Stimulated activated naive B cell treated with anti-CD40 and anti-IgM and Interleukin-4, amounts not matched to agents 10 μg/mL and 1 μg/mL and 100 μg/mL, for 72 hours (primary cell): ENCODE measurements around the gene GRM7.

ENCODE experiments used
- ATAC-seq, 2 donors: fragments of 150-1000 bp; cut with Tn5 transposase; replicated peaks; 2 replicates each; pipeline ENCODE4 v1.10.0; 2021; ENCODE audit warnings: moderate library complexity in 1 of 2
- DNase-seq: peaks from one replicate; pipeline ENCODE4 v3.0.0; 2021
- H3K27ac Mint-ChIP-seq: one replicate; pipeline ENCODE4 v1.8.0; 2022; ENCODE audit warnings: mild to moderate bottlenecking, mixed read lengths
- H3K27me3 Mint-ChIP-seq, 2 donors: one replicate each; pipeline ENCODE4 v1.8.0; 2022; ENCODE audit warnings: mixed read lengths in 2 of 2
- H3K36me3 Mint-ChIP-seq, 2 donors: one replicate each; pipeline ENCODE4 v1.8.0; 2022; ENCODE audit warnings: mixed read lengths in 2 of 2, mild to moderate bottlenecking in 1 of 2
- H3K4me1 Mint-ChIP-seq, 2 donors: one replicate each; pipeline ENCODE4 v1.8.0; 2022; ENCODE audit warnings: mixed read lengths in 2 of 2, mild to moderate bottlenecking in 1 of 2
- H3K4me3 Mint-ChIP-seq, 2 donors: one replicate each; pipeline ENCODE4 v1.8.0; 2022; ENCODE audit warnings: mild to moderate bottlenecking in 2 of 2, mixed read lengths in 2 of 2, moderate library complexity in 1 of 2
- H3K9me3 Mint-ChIP-seq, 2 donors: one replicate each; pipeline ENCODE4 v1.8.0; 2022; ENCODE audit warnings: mixed read lengths in 2 of 2, mild to moderate bottlenecking in 1 of 2

GRM7 gene

GRCh38 chr3:7144697-7145308 lies 283.9 kb downstream of the GRM7 start:
- Mint-ChIP-seq H3K4me1 (no peaks in the 10 kb centered on the region), H3K36me3 (no peaks in the 10 kb centered on the region)
- DNase-seq: no peak

GRCh38 chr3:7146529-7146928 lies 285.6 kb downstream of the GRM7 start:
- DNase-seq: no peak
- no peak for ATAC-seq
- no peak overlapping the region for H3K4me3 Mint-ChIP-seq
- H3K27ac Mint-ChIP-seq: no peak overlapping the region
- no peaks in the 10 kb centered on the region for H3K36me3 Mint-ChIP-seq
- no peaks in the 10 kb centered on the region for H3K27me3 Mint-ChIP-seq
- peaks cover 0 to 2% of the 10 kb centered on the region in 2 donors for H3K9me3 Mint-ChIP-seq
- H3K4me1 Mint-ChIP-seq: no peaks in the 10 kb centered on the region

More at GRCh38 chr3:7144697-7145308, 283.9 kb downstream of the GRM7 start:
- H3K9me3 Mint-ChIP-seq: peaks cover 0 to under 1% of the 10 kb centered on the region in 2 donors
- peak; percentile 14 to 33 for ATAC-seq
- no peaks in the 10 kb centered on the region for H3K27me3 Mint-ChIP-seq
- no peak overlapping the region for H3K27ac Mint-ChIP-seq
- H3K4me3 Mint-ChIP-seq: no peak overlapping the region

- no peaks in the 10 kb centered on the region for H3K36me3 Mint-ChIP-seq
- ATAC-seq (no peak), DNase-seq (no peak)
- H3K4me3 Mint-ChIP-seq: no peak overlapping the region
- H3K27me3 Mint-ChIP-seq: no peaks in the 10 kb centered on the region
- H3K9me3 Mint-ChIP-seq: peaks cover 0 to 7% of the 10 kb centered on the region in 2 donors
- H3K27ac Mint-ChIP-seq: no peak overlapping the region
- H3K4me1 Mint-ChIP-seq: no peaks in the 10 kb centered on the region
Observed at GRCh38 chr3:7158516-7158915, 297.6 kb downstream of the GRM7 start.

GRCh38 chr3:7160689-7161088 lies 299.8 kb downstream of the GRM7 start:
- H3K27me3 Mint-ChIP-seq: no peaks in the 10 kb centered on the region
- no peak overlapping the region for H3K4me3 Mint-ChIP-seq
- H3K27ac Mint-ChIP-seq: no peak overlapping the region
- H3K9me3 Mint-ChIP-seq: peaks cover 0 to 7% of the 10 kb centered on the region in 2 donors
- DNase-seq: no peak
- no peaks in the 10 kb centered on the region for H3K4me1 Mint-ChIP-seq
- ATAC-seq: no peak
- no peaks in the 10 kb centered on the region for H3K36me3 Mint-ChIP-seq

- Mint-ChIP-seq H3K36me3 (no peaks in the 10 kb centered on the region), H3K9me3 (peaks cover 0 to 11% of the 10 kb centered on the region in 2 donors), H3K27ac (no peak overlapping the region), H3K4me3 (no peak overlapping the region), H3K4me1 (no peaks in the 10 kb centered on the region), H3K27me3 (no peaks in the 10 kb centered on the region)
- ATAC-seq (no peak), DNase-seq (no peak)
Observed at GRCh38 chr3:7166460-7166859, 305.5 kb downstream of the GRM7 start.

- DNase-seq: no peak
- Mint-ChIP-seq H3K36me3 (no peaks in the 10 kb centered on the region), H3K27me3 (no peaks in the 10 kb centered on the region), H3K4me3 (no peak overlapping the region), H3K4me1 (no peaks in the 10 kb centered on the region), H3K27ac (no peak overlapping the region), H3K9me3 (peaks cover 0 to 4% of the 10 kb centered on the region in 2 donors)
- no peak for ATAC-seq
Observed at GRCh38 chr3:7171493-7171892, 310.6 kb downstream of the GRM7 start.

GRCh38 chr3:7172996-7173395 lies 312.1 kb downstream of the GRM7 start:
- ATAC-seq (no peak), DNase-seq (no peak)
- Mint-ChIP-seq H3K27ac (no peak overlapping the region), H3K36me3 (no peaks in the 10 kb centered on the region), H3K27me3 (no peaks in the 10 kb centered on the region), H3K4me3 (no peak overlapping the region), H3K4me1 (no peaks in the 10 kb centered on the region), H3K9me3 (peaks cover 0 to 4% of the 10 kb centered on the region in 2 donors)

GRCh38 chr3:7188551-7188950 lies 327.6 kb downstream of the GRM7 start:
- H3K27me3 Mint-ChIP-seq: no peaks in the 10 kb centered on the region
- no peaks in the 10 kb centered on the region for H3K4me1 Mint-ChIP-seq
- H3K27ac Mint-ChIP-seq: no peak overlapping the region
- H3K4me3 Mint-ChIP-seq: no peak overlapping the region
- DNase-seq: no peak
- H3K36me3 Mint-ChIP-seq: no peaks in the 10 kb centered on the region
- H3K9me3 Mint-ChIP-seq: peaks cover 2 to 5% of the 10 kb centered on the region in 2 donors
- no peak for ATAC-seq

- H3K4me1 Mint-ChIP-seq: no peaks in the 10 kb centered on the region
- no peak overlapping the region for H3K27ac Mint-ChIP-seq
- ATAC-seq (no peak), DNase-seq (no peak)
- H3K27me3 Mint-ChIP-seq: no peaks in the 10 kb centered on the region
- H3K9me3 Mint-ChIP-seq: peaks cover 2 to 5% of the 10 kb centered on the region in 2 donors
- no peaks in the 10 kb centered on the region for H3K36me3 Mint-ChIP-seq
- H3K4me3 Mint-ChIP-seq: no peak overlapping the region
Observed at GRCh38 chr3:7190095-7190494, 329.2 kb downstream of the GRM7 start.

- H3K36me3 Mint-ChIP-seq: no peaks in the 10 kb centered on the region
- DNase-seq (no peak), ATAC-seq (no peak)
- no peaks in the 10 kb centered on the region for H3K27me3 Mint-ChIP-seq
- H3K4me1 Mint-ChIP-seq: no peaks in the 10 kb centered on the region
- no peak overlapping the region for H3K4me3 Mint-ChIP-seq
- H3K9me3 Mint-ChIP-seq: peaks cover 2 to 8% of the 10 kb centered on the region in 2 donors
- no peak overlapping the region for H3K27ac Mint-ChIP-seq
Observed at GRCh38 chr3:7193269-7193668, 332.4 kb downstream of the GRM7 start.

GRCh38 chr3:7194071-7194835 lies 333.3 kb downstream of the GRM7 start:
- ATAC-seq (no peak), DNase-seq (no peak)
- Mint-ChIP-seq H3K4me1 (no peaks in the 10 kb centered on the region), H3K9me3 (peaks cover 2 to 8% of the 10 kb centered on the region in 2 donors), H3K4me3 (no peak overlapping the region), H3K27me3 (no peaks in the 10 kb centered on the region), H3K27ac (no peak overlapping the region), H3K36me3 (no peaks in the 10 kb centered on the region)

GRCh38 chr3:7195934-7196333 lies 335.0 kb downstream of the GRM7 start:
- Mint-ChIP-seq H3K4me3 (no peak overlapping the region), H3K27ac (no peak overlapping the region), H3K27me3 (no peaks in the 10 kb centered on the region), H3K36me3 (no peaks in the 10 kb centered on the region), H3K9me3 (peaks cover 2 to 14% of the 10 kb centered on the region in 2 donors), H3K4me1 (no peaks in the 10 kb centered on the region)
- DNase-seq: no peak
- no peak for ATAC-seq

- Mint-ChIP-seq H3K27me3 (no peaks in the 10 kb centered on the region), H3K4me1 (no peaks in the 10 kb centered on the region), H3K4me3 (no peak overlapping the region), H3K9me3 (peaks cover 3 to 9% of the 10 kb centered on the region in 2 donors), H3K36me3 (no peaks in the 10 kb centered on the region), H3K27ac (no peak overlapping the region)
- DNase-seq: no peak
- no peak for ATAC-seq
Observed at GRCh38 chr3:7201784-7202183, 340.9 kb downstream of the GRM7 start.

GRCh38 chr3:7203969-7204847 lies 343.3 kb downstream of the GRM7 start:
- Mint-ChIP-seq H3K27me3 (no peaks in the 10 kb centered on the region), H3K4me3 (no peak overlapping the region), H3K4me1 (no peaks in the 10 kb centered on the region), H3K9me3 (peaks cover 3 to 5% of the 10 kb centered on the region in 2 donors), H3K36me3 (no peaks in the 10 kb centered on the region), H3K27ac (no peak overlapping the region)
- DNase-seq (no peak), ATAC-seq (no peak)
